ENCODE data around the gene TSPAN2.
"Not testable (repeated sequence)": the region's sequence is repeated elsewhere in the genome, so short reads cannot be mapped to it uniquely, and the experiment has no call there.

TSPAN2 gene

DNA sequence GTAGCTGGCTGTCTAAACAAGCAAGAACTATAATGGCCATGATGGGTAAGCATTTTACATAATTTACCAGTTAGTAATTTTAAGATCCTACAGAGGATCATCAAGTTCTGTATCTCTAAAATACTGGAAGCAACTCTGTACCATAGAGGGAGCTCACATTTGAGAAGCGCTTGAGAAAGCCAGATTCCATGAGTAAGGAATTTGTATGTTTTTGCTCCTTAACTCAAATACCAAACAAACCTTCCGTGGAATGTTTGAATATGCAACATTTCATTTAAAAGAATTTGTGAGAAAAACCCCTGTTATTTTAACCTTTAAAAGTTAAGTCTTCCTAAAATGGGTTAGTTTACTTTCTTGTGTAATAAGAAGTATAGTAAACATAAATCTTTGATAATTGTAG is 57.7 kb downstream of the TSPAN2 start:
- no peak for DNase-seq

DNA sequence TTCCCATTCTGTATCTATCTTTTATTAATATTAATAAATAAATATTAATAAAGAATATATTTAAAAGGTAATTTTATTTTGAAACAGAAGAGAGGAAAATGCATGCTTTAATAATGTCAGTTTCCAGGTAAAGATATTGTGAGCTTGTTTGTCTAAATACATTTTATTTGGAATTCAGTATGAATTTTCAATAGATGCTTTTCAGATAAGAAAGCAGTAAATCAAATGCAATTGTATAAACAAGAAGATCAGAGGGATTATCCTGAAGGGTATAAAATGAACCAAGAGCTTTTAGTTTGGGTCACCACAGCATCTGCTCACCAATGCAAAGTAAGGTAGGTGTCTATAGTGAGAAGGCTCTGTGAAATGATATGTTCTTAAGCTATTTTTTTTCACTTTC is 59.8 kb downstream of the TSPAN2 start, which contains the start of gene TSHB:
Gene TSHB (plus strand): TSS at position 301 of the 400 bp plus-strand sequence. CDS start 3,537 bp downstream, outside the sequence.
- no peak for DNase-seq

DNA sequence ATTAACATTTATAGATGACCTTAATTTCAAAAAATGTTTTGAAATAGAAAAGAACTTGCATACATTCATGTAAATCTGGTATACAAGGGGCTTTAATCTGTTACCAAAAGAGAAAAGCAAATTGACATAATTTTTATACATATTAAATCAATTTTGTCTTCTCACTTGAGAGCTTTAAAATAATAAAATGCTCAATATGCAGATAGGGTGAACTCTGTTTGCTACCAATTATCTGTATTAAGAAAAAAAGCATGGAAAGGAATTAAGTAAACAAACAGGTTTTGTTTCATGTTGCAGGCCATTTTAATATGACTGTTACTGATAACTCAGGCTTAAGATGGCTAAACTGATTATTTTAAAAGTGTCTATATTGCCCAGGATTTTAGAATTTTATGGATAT is 65.7 kb downstream of the TSPAN2 start:
- no peak for DNase-seq

DNA sequence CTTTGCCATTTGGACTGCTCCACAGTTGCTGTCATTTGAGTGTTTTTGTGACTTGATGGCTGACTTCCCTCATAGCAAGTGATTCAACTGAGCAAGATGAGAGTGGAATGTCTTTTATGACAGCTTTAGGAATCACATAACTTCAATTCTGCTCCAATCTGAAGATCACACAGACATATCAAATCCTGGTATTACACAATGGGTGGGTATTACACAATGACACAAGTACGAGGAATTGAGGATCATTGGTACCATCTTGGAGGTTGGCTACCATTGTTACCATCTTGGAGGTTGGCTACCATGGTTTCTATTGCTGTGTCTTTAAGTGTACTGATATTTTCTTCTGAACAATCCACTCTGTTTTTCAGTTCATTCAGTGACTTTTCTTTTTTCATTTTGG is 68.2 kb downstream of the TSPAN2 start:
- DNase-seq: no peak

- not testable (repeated sequence) for DNase-seq
Observed at GRCh38 chr1:115019549-115019948, 69.8 kb downstream of the TSPAN2 start.

DNA sequence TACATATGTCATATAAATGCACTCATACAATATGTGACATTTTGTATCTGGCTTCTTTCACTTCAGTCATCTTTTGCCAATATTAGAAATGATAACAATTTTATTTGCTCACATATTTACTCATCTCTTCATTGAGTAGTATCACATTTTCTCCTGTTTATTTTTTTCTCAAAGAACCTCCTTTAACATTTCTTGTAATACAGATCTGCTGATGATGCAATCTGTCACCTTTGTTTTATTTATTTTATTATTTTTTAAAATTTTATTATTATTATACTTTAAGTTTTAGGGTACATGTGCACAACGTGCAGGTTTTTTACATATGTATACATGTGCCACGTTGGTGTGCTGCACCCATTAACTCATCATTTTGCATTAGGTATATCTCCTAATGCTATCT is 75.5 kb downstream of the TSPAN2 start:
- no peak for DNase-seq

- DNase-seq: no peak
Observed at GRCh38 chr1:115012434-115012833, 76.9 kb downstream of the TSPAN2 start.

- DNase-seq: no peak
Observed at GRCh38 chr1:115012006-115012405, 77.3 kb downstream of the TSPAN2 start.

DNA sequence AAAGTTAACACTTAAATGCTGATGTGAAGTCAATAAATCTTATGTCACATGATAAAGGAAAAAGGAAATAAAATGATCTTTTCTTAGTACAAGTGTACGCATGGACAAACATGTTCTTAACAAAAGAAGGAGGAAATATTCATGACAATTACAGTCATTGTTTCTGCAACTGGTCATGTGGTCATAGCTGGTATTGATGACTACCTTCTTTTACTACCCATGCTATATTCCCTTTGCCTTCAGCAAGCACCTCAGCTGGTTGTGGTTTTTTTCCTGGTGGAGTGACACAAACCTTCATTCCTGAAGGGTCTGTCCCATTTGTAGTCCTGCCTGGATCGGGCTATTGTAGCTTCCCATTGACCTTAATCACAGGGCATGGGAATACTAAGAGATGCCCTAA is 83.1 kb downstream of the TSPAN2 start:
- DNase-seq: no peak

All from NCI-H1436 treated with DMSO at 0.1 percent for 48 hours (cell line).